PFSK-1 (cell line): Measurements from ENCODE around the gene UNC45B.

Experiments used
- FOXP2 ChIP-seq: optimal IDR thresholded peaks from 2 replicates; pipeline ENCODE3; 2011; ENCODE audit warnings: borderline replicate concordance, control low read depth, inconsistent platforms; ENCODE audit not compliant: insufficient read depth; ENCODE audit errors: extremely low read length, extremely low read depth
- POLR2AphosphoS5 ChIP-seq: IDR thresholded peaks from 2 replicates; pipeline ENCODE4 v1.6.1; 2012; ENCODE audit warnings: low read depth, mild to moderate bottlenecking, control low read depth, low read length, moderate library complexity
- SIN3A ChIP-seq: IDR thresholded peaks from 2 replicates; pipeline ENCODE4 v1.6.1; 2012; ENCODE audit warnings: mild to moderate bottlenecking, low read length, moderate library complexity, borderline replicate concordance; ENCODE audit not compliant: insufficient read depth
- TAF1 ChIP-seq: IDR thresholded peaks from 2 replicates; pipeline ENCODE4 v1.6.1; 2012; ENCODE audit warnings: low read length, control low read depth, borderline replicate concordance; ENCODE audit not compliant: insufficient read depth
- TF ChIP-seq, protein P1 (sequence below), 2 experiments: IDR thresholded peaks; 2 replicates each; pipeline versions ENCODE4 v1.6.1 to v1.8.0; 2011 to 2012; ENCODE audit warnings: low read depth in 2 of 2, low read length in 2 of 2, control low read depth in 1 of 2, inconsistent platforms in 1 of 2, mild to moderate bottlenecking in 1 of 2, moderate library complexity in 1 of 2; ENCODE audit not compliant: insufficient read depth in 1 of 2

DNA sequence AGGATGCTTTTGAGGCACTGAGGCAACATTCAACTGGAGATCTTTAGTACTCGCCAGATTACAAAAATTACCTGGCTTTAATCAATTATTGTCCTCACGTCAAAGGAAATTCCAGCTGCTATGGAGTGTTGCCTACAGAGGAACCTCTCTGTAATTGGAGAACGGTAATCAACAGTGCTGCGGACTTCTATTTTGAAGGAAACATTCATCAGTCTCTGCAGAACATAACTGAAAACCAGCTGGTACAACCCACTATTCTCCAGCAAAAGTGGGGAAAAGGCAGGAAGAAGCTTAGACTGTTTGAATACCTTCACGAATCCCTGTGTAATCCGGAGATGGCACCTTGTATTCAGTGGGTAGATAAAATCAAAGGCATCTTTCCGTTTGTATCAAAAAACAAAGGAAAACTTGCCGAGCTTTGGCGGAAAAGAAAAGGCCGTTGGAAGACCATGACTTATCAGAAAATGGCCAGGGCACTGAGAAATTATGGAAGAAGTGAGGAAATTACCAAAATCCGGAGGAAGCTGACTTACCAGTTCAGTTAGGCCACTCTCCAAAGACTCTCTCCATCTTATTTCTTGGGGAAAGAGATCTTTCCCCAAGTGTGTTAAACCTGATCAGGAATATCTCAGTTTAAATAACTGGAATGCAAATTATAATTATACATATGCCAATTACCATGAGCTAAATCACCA is 43.5 kb downstream of the UNC45B start:
- TF ChIP-seq TAF1, result no peak
- TF ChIP-seq, protein P1, sequence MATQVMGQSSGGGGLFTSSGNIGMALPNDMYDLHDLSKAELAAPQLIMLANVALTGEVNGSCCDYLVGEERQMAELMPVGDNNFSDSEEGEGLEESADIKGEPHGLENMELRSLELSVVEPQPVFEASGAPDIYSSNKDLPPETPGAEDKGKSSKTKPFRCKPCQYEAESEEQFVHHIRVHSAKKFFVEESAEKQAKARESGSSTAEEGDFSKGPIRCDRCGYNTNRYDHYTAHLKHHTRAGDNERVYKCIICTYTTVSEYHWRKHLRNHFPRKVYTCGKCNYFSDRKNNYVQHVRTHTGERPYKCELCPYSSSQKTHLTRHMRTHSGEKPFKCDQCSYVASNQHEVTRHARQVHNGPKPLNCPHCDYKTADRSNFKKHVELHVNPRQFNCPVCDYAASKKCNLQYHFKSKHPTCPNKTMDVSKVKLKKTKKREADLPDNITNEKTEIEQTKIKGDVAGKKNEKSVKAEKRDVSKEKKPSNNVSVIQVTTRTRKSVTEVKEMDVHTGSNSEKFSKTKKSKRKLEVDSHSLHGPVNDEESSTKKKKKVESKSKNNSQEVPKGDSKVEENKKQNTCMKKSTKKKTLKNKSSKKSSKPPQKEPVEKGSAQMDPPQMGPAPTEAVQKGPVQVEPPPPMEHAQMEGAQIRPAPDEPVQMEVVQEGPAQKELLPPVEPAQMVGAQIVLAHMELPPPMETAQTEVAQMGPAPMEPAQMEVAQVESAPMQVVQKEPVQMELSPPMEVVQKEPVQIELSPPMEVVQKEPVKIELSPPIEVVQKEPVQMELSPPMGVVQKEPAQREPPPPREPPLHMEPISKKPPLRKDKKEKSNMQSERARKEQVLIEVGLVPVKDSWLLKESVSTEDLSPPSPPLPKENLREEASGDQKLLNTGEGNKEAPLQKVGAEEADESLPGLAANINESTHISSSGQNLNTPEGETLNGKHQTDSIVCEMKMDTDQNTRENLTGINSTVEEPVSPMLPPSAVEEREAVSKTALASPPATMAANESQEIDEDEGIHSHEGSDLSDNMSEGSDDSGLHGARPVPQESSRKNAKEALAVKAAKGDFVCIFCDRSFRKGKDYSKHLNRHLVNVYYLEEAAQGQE (IDR thresholded peaks at IDR 0.05; ENCODE audit: insufficient read depth in 1 of 2, low read depth in 2 of 2, low read length in 2 of 2), result no peak
- no peak for TF ChIP-seq POLR2AphosphoS5
- TF ChIP-seq SIN3A, result no peak
- TF ChIP-seq FOXP2, result no peak
